ENCODE measurements around the gene GLT6D1.
"Not testable (repeated sequence)": the region's sequence is repeated elsewhere in the genome, so short reads cannot be mapped to it uniquely, and the experiment has no call there.

The GLT6D1 gene

GRCh38 chr9:135664801-135665794 is 25.8 kb upstream of the GLT6D1 start:
- DNase-seq = no peak

GRCh38 chr9:135664266-135664665 is 24.9 kb upstream of the GLT6D1 start:
- no peak for DNase-seq

DNA sequence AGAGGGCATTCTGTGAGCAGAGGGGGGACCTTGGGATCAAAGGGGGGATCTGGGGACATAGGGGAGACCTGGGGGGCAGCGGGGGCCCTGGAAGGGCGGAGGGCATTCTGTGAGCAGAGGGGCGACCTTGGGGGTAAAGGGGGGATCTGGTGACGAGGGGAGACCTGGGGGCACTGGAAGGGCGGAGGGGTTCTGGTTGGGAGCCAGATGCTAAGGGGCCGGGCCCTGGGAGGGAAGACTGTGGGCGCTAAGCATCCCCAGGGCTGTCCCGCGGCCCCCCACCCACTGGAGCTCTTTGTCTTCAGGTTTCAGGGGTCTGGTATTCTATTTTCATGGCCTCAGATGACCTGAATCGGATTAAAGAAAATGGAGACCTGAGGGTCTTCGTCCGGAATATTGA is 24.5 kb upstream of the GLT6D1 start:
- DNase-seq = no peak

DNA sequence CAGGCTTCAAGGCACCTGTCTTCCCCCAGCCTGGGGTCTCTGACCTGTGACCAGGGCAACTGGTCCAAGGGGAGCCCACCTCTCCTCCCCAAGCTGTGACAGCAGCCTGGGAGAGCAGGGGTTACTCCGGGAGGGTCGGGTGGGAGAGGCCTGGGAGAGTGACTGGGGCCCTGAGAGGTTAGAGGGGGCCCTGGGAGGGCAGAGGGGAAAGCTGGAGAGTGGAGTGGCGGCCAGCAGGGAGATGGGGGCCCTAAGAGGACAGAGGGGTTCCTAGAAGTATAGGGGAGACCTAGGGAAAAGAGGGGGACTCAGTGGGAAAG is 24.1 kb upstream of the GLT6D1 start:
- DNase-seq = no peak

DNA sequence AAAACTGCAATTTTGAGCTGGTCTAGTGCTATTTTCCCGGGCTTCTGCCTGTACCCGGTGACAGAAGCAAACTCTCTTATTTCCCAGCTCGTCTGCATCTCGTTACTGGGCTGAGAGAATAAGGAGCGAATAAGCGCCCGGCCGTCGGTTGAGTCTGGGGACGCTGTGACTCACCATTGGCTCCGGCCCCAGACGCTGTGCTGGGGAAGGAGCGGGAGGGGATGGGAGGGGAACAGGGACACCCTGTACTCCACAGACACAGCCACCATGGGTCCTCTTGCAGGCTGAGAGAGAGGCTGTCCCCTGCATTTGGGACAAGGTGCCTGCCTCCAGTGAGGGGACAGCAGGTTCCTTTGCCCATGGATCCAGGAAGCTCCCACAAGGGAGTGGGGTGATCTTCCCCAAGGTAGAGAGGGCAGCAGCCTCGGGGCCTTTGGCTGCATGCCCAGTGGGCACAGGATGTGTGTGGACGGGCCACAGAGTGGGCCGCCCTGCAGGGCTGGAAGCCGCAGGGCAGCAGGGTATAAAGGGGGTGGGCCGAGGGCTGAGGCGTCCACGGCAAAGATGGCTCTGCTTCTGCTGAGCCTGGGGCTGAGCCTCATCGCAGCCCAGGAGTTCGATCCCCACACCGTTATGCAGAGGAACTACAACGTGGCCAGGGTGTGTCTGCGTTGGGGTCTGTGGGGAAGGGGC is 23.6 kb upstream of the GLT6D1 start, which contains the start of gene LCN9:
TSS of gene LCN9 (plus strand) at position 552 of the 693 bp plus-strand sequence. CDS start at position 565, 13 bp downstream.
- DNase-seq = no peak

DNA sequence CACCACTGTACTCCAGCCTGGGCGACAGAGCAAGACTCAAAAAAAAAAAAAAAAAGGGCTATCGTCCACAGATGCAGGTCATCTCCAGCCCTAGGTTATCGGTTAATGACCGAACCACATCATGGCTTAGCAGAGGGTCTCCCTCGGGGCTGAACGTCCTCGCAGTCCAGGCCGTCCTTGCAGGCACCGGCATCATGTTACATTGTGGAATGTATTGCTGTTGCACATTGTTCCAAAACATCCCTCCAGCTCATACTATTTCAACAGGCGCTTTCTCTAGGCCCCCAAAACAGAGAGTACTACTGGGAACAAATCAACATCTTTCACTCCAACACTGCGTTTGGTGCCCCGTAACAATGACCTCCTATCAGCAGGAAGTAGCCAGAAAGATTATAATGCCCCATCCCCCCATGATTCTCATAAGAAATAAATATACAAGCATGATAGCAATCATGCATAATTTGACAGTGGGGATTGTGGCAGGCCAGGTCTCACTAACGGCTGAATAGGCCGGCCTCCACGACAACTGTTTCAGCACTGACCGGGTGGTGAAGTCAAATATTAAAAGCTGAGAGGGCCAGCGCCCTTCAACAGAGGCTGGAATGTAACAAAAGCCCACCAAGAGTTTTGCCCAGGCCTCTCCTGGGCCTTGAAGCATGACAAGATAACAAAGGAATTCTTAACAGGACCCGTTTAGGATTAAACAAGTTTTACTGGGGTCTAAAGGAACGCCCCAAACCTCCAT is 22.6 kb upstream of the GLT6D1 start:
- DNase-seq = no peak

GRCh38 chr9:135660407-135660806 is 21.1 kb upstream of the GLT6D1 start:
- DNase-seq = no peak

DNA sequence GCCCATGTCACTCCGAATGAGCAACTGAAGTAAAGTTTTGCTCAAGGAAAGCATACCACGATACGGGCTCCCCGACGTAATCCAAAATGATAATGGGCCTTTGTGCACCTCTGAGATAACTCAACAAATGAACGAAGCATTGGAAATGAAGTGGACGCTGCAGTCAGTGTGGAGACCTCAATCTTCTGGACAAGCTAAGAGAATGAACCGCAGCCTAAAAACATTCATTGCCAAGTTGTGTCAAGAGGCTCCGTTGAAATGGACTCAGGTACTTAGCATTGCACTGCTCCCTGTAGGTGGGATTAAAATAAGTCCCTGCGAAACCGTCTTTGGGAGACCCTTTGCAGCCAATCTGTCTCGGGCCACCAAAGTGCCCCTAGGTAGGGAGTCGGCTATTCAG is 19.9 kb upstream of the GLT6D1 start:
- DNase-seq = no peak

DNA sequence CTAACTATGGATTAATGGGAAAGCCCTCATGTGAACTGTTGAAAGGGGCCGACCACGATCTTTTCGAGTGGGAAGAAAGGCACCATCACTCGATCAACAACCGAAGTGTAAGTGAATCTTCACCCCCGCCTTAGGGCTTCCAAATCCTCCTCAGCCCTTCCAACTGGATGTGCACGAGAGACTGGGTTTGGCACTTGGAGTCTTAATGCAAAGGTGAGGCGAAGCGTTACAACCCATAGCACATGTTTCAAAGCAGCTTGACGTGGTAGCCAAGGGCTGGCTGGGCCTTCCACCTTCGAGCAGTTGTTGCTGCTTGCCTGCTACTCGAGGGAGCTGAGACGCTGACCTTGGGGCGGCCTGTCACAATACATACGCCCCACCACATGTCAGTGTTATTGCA is 18.1 kb upstream of the GLT6D1 start:
- DNase-seq = no peak

- no peak for DNase-seq
Observed at GRCh38 chr9:135655317-135655716, 16.0 kb upstream of the GLT6D1 start.

- no peak for DNase-seq
Observed at GRCh38 chr9:135650408-135650807, 11.1 kb upstream of the GLT6D1 start.

DNA sequence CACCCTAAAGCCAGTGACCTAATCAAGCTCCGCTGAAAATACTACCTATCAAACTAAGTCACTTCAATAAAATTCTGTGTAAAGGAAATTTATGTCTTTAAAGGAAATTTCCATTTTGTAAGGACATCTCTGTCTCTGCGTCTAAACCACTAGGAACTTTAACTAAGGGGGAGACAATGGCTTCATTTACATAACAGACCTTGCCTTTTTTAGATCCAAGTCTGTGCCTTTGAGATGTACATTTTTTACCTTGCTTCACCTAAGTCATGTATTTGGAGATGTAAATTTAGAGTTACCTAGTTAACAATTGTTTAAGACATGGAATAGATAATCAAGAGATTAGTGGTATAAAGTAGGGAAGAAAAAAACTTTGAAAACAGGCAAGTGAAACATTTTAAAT is 10.2 kb upstream of the GLT6D1 start:
- no peak for DNase-seq

DNA sequence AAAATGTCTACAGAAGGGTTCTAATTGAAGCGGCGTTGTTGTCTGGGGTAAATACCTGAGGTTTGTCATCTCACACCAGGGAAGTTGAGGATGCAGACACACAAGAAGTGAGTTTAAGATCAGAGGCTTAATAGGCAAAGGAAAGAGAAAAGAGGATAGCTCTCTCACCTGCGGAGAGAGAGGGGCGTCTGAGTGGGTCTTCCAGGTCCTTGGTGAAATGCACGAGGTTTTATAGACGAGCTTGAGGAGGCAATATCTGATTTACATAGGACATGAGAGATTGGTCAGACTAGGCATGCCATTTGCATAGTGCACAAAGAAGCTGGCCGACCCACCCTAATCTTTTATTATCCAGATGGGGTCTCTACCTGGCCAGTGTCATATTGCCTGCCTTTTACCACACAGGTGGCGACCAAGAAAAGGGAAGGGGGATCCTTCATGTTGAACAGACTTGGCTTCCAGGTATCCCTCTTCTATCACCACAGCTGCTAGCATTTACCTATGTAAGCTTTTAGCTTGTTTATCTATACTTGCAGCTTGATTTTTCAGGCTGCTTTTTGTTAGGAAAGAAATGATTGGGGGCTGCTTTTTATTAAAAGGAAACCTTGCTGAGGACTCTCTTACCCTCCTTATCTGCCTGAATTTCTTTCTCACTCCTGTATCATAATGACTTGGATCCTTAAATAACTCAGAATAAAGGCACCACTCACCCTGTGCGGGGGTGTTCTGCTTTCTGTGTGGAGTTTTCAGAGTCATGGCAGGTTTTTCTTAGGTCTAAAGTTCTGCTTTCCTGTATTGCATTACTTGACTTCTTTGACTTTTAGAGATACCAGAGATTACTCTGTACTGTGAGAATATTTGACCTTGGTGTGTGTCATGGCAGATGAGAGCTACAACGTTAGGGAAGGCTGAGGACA is 9.4 kb upstream of the GLT6D1 start:
- no peak for DNase-seq

DNA sequence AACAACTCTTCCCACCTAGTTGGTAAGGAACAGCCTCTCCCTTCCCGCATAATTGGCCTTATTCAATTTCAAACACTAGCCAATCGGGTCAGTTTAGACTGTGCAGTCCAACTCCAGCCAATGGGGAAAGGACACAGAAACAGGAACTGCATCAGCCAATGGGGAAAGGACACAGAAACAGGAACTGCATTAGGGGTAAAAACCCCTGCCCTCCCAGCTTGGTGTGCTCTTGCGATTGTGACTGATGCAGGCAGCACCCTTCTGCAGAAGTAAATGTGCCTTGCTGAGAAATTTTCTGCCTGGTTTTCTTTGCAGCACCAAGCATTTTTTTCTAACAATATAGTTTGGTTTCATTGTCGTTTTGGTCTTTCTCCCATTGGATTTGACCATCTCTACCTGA is 8.5 kb upstream of the GLT6D1 start:
- no peak for DNase-seq

DNA sequence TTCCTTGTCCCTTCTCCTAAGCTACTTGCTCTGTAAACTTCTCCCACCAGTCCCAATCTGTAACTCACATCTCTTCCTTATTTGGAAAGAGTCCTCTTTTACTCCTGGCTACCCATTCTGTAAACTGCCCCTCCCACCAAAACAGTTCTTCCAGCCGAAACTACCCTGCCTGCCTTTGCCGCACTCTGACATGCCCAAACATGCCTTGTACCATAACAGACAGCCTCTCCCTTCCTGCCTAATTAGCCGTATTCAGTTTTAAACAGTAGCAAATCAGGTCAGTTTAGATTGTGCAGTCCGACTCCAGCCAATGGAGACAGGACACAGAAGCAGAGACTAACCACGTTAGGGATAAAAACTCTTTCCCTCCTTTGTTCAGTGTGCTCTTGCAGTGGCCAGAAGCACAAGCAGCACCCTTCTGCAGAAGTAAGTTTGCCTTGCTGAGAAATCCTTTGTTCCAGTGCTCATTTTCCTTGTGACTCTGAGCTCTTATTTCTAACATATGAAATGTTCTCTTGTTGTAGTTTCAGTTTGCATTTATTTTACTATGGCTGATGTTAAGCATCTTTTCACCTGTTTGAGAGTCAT is 5.4 kb upstream of the GLT6D1 start:
- DNase-seq = no peak

DNA sequence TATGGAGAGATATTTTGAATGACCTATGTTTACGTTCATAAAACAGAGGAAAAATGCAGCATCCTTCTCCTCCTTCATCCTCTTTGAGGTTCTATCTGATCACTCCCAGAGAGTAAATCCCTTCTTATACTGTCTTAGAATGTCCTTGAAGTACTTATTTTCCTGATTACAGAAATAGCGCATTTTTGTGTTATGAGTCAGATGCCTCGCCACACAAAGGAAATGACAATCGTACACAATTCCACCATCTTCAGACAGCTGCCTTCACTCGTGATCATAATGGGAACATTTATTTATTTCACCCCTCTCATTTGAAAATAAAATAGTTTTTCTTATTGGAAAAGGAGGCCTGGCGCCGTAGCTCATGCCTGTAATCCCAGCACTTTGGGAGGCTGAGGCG is 2.4 kb upstream of the GLT6D1 start:
- DNase-seq = no peak

DNA sequence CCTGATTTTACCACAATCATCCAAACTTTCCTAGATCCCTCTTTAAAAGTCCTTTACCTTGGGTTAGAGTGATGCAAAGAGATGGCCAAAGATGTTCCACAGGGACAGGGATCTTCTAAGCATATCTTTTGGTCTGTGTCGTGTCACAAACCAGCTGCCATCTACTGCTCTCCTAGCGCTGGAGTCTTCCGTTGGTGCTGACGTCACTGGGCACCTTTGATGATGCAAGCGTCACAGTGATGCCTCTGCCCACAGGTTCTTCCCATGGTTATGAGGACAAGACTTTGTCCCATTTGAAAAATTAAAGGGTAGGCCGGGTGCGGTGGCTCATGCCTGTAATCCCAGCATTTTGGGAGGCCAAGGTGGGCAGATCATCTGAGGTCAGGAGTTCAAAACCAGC is 1.7 kb upstream of the GLT6D1 start:
- no peak for DNase-seq

GRCh38 chr9:135636930-135637530 is 2.3 kb downstream of the GLT6D1 start:
- DNase-seq = not testable (repeated sequence)

- no peak for DNase-seq
Observed at GRCh38 chr9:135632841-135633240, 6.5 kb downstream of the GLT6D1 start.

GRCh38 chr9:135624282-135624681 is 15.1 kb downstream of the GLT6D1 start:
- DNase-seq = no peak

DNA sequence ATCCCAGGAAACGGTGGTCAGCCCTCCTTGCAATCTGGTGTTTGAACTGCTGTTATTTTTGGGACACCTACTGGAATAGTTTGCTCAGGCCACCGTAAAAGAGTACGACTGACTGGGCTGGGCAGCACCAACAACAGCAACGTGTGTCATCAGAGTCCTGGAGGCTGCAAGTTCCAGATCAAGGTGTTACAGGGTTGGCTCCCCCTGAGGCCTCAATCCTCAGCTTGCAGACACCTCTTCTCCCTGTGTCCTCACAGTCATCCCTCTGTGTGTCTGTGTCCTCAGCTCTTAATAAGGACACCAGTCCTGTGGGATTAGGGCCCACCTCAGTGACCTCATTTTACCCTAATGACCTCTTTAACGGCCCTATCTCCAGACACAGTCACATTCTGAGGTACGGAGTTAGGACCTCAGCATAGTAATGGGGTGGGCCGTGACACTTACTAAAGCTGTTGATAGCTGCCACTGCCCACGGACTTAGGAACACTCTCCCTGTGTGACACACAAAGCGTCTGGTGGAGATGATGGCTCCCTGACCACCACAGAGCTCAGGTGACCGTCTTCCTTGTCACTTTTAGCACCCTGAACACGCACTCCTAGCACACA is 16.8 kb downstream of the GLT6D1 start:
- no peak for DNase-seq
